ENCODE data around the gene SLBP.

GRCh38 chr4:1722551-1723118, 10.5 kb upstream of the SLBP start:
- TF ChIP-seq, protein P1, sequence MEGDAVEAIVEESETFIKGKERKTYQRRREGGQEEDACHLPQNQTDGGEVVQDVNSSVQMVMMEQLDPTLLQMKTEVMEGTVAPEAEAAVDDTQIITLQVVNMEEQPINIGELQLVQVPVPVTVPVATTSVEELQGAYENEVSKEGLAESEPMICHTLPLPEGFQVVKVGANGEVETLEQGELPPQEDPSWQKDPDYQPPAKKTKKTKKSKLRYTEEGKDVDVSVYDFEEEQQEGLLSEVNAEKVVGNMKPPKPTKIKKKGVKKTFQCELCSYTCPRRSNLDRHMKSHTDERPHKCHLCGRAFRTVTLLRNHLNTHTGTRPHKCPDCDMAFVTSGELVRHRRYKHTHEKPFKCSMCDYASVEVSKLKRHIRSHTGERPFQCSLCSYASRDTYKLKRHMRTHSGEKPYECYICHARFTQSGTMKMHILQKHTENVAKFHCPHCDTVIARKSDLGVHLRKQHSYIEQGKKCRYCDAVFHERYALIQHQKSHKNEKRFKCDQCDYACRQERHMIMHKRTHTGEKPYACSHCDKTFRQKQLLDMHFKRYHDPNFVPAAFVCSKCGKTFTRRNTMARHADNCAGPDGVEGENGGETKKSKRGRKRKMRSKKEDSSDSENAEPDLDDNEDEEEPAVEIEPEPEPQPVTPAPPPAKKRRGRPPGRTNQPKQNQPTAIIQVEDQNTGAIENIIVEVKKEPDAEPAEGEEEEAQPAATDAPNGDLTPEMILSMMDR (conservative IDR thresholded peaks at IDR 0.05) = no peak
- TF ChIP-seq EZH2 (IDR thresholded peaks at IDR 0.05; ENCODE audit: low read depth) = no peak

Data from PC-9 (cell line).